GM23338 (cell line): ENCODE data around the gene RNF130.

Experiments
- CREB1 ChIP-seq: fragments of 250-450 bp; sonication (Bioruptor Pico); IDR thresholded peaks from 2 replicates; pipeline ENCODE4 v1.5.0; 2020; ENCODE audit warnings: low read depth, mild to moderate bottlenecking, moderate library complexity
- CTCF ChIP-seq, 2 experiments: fragments of 200-600 bp in 1 of 2; sonication (generic) in 1 of 2; conservative IDR thresholded peaks; 2 replicates each; pipeline versions ENCODE4 v1.5.1 to v1.6.1; 2016 to 2017; ENCODE audit warnings: antibody characterized with exemption in 2 of 2, low read depth in 2 of 2, mild to moderate bottlenecking in 2 of 2, moderate library complexity in 1 of 2
- EZH2 ChIP-seq: fragments of 200-600 bp; sonication (generic); IDR thresholded peaks from one replicate; pipeline ENCODE4 v1.8.0; 2017; ENCODE audit warnings: antibody characterized with exemption, mild to moderate bottlenecking, low read depth; ENCODE audit not compliant: unreplicated experiment
- EZH2phosphoT487 ChIP-seq: fragments of 200-600 bp; sonication (generic); IDR thresholded peaks from one replicate; pipeline ENCODE4 v1.8.1; 2018; ENCODE audit warnings: antibody characterized with exemption; ENCODE audit not compliant: unreplicated experiment
- JUNB ChIP-seq: IDR thresholded peaks from one replicate; pipeline ENCODE4 v1.6.1; 2016; ENCODE audit warnings: antibody characterized with exemption; ENCODE audit not compliant: unreplicated experiment
- POLR2AphosphoS5 ChIP-seq: IDR thresholded peaks from 2 replicates; pipeline ENCODE4 v1.6.1; 2016; ENCODE audit warnings: antibody characterized with exemption, low read depth
- REST ChIP-seq: IDR thresholded peaks from one replicate; pipeline ENCODE4 v1.6.1; 2018; ENCODE audit warnings: antibody characterized with exemption; ENCODE audit not compliant: unreplicated experiment
- STAT1 ChIP-seq: IDR thresholded peaks from one replicate; pipeline ENCODE4 v1.6.1; 2016; ENCODE audit warnings: antibody characterized with exemption; ENCODE audit not compliant: unreplicated experiment
- ZNF114 ChIP-seq: fragments of 250-450 bp; sonication (Bioruptor Pico); IDR thresholded peaks from 2 replicates; pipeline ENCODE4 v1.5.0; 2020; ENCODE audit warnings: mild to moderate bottlenecking, moderate library complexity
- ZNF331 ChIP-seq: fragments of 250-450 bp; sonication (Bioruptor Pico); IDR thresholded peaks from 2 replicates; pipeline ENCODE4 v1.5.0; 2020; ENCODE audit warnings: low read depth, mild to moderate bottlenecking, moderate library complexity

GRCh38 chr5:180069589-180070247 lies 1.8 kb downstream of the RNF130 start:
- no peak for TF ChIP-seq ZNF114
- no peak for TF ChIP-seq CTCF (conservative IDR thresholded peaks at IDR 0.05; ENCODE audit: low read depth in 2 of 2)
- TF ChIP-seq CREB1 (CRISPR knock-in tag) = no peak
- TF ChIP-seq POLR2AphosphoS5 = no peak
- TF ChIP-seq STAT1 = no peak
- TF ChIP-seq EZH2 = no peak
- TF ChIP-seq JUNB = no peak
- TF ChIP-seq REST = no peak
- no peak for TF ChIP-seq ZNF331
- no peak for TF ChIP-seq EZH2phosphoT487
